SK-N-SH (cell line): Measurements from ENCODE around the gene TOR1A. TPM values are rescaled to one million over a fixed set of nuclear protein-coding genes. Genes with fewer than 3 reads are reported as not detected.

Experiments used
- CTCF ChIA-PET: fragments of 300-600, 350-600 bp; formaldehyde crosslinking; extraction: SDS; loops from one replicate; lab custom pipeline; 2021; lab: Yijun Ruan, JAX
- POLR2A ChIA-PET: fragments of 350-600 bp; sonication (Branson Sonifier 250); formaldehyde crosslinking; extraction: SDS; loops from one replicate; lab custom pipeline; 2020; ENCODE audit warnings: antibody characterized with exemption, inconsistent platforms; lab: Yijun Ruan, JAX
- DNase-seq: peaks from one replicate; pipeline ENCODE4 v3.0.0; 2012
- H2AFZ ChIP-seq: fragments of 200-600 bp; sonication (generic); 2 replicates; pipeline ENCODE4 v1.8.1; 2016; ENCODE audit warnings: antibody characterized with exemption, mild to moderate bottlenecking, low read depth
- H3F3A ChIP-seq: fragments of 200-600 bp; sonication (generic); replicated peaks from 2 replicates; pipeline ENCODE3; 2016; ENCODE audit warnings: antibody characterized with exemption, mild to moderate bottlenecking; ENCODE audit not compliant: insufficient read depth
- H3K27ac ChIP-seq, 2 experiments: fragments of 200-500 bp in 1 of 2; fragments of 200-600 bp in 1 of 2; sonication (Bioruptor generic) in 1 of 2; sonication (generic), shearing (Covaris generic) in 1 of 2; 2 replicates each; pipeline versions ENCODE4 v1.5.1 to v1.6.1; 2014 to 2016; ENCODE audit warnings: low read depth in 2 of 2, inconsistent platforms in 1 of 2, low read length in 1 of 2, mild to moderate bottlenecking in 1 of 2, mixed read lengths in 1 of 2
- H3K27me3 ChIP-seq: fragments of 200-600 bp; sonication (generic), shearing (Covaris generic); 2 replicates; pipeline ENCODE4 v1.6.1; 2016; ENCODE audit warnings: mixed run types; ENCODE audit not compliant: insufficient read depth
- H3K36me3 ChIP-seq, 2 experiments: fragments of 200-500 bp in 1 of 2; fragments of 200-600 bp in 1 of 2; sonication (Bioruptor generic) in 1 of 2; sonication (generic) in 1 of 2; replicated peaks in 1 of 2; 2 replicates each; pipeline versions ENCODE3 to v1.5.1; 2014 to 2016; ENCODE audit warnings: low read length in 1 of 2, mild to moderate bottlenecking in 1 of 2; ENCODE audit not compliant: insufficient read depth in 2 of 2, control insufficient read depth in 1 of 2
- H3K4me1 ChIP-seq, 2 experiments: fragments of 200-500 bp in 1 of 2; fragments of 200-600 bp in 1 of 2; sonication (Bioruptor generic) in 1 of 2; sonication (generic), shearing (Covaris generic) in 1 of 2; 2 replicates each; pipeline versions ENCODE4 v1.5.1 to v1.6.1; 2014 to 2016; ENCODE audit warnings: low read depth in 1 of 2, low read length in 1 of 2, mixed run types in 1 of 2; ENCODE audit not compliant: insufficient read depth in 2 of 2, control insufficient read depth in 1 of 2
- H3K4me2 ChIP-seq: fragments of 200-600 bp; sonication (generic), shearing (Covaris generic); 2 replicates; pipeline ENCODE4 v1.6.1; 2017; ENCODE audit warnings: mixed run types
- H3K4me3 ChIP-seq, 2 experiments: fragments of 200-500 bp in 1 of 2; fragments of 200-600 bp in 1 of 2; sonication (Bioruptor generic) in 1 of 2; sonication (generic), shearing (Covaris generic) in 1 of 2; 2 replicates each; pipeline versions ENCODE4 v1.5.1 to v1.8.1; 2014 to 2016; ENCODE audit warnings: low read depth in 2 of 2, inconsistent platforms in 1 of 2, low read length in 1 of 2, mild to moderate bottlenecking in 1 of 2, mixed read lengths in 1 of 2, moderate library complexity in 1 of 2
- H3K79me2 ChIP-seq: fragments of 200-600 bp; sonication (generic); 2 replicates; pipeline ENCODE4 v1.8.1; 2017; ENCODE audit warnings: mild to moderate bottlenecking; ENCODE audit not compliant: insufficient read depth
- H3K9ac ChIP-seq: fragments of 200-600 bp; sonication (generic); 2 replicates; pipeline ENCODE4 v1.6.1; 2017; ENCODE audit warnings: mixed run types
- H3K9me2 ChIP-seq: fragments of 200-600 bp; sonication (generic); 2 replicates; pipeline ENCODE4 v1.6.1; 2017; ENCODE audit warnings: mixed run types
- H3K9me3 ChIP-seq: fragments of 200-600 bp; sonication (generic); 2 replicates; pipeline ENCODE4 v1.6.1; 2017; ENCODE audit warnings: mixed run types, mild to moderate bottlenecking, moderate library complexity
- H4K20me1 ChIP-seq: fragments of 200-600 bp; sonication (generic); 2 replicates; pipeline ENCODE4 v1.6.1; 2017; ENCODE audit warnings: mild to moderate bottlenecking, mixed run types; ENCODE audit not compliant: insufficient read depth
- CHD2 ChIP-seq: fragments of 150-350 bp; IDR thresholded peaks from 2 replicates; pipeline ENCODE4 v1.6.1; 2018; ENCODE audit warnings: low read length; ENCODE audit not compliant: partially characterized antibody
- CTCF ChIP-seq: fragments of 200-600 bp; sonication (generic); IDR thresholded peaks from 2 replicates; pipeline ENCODE4 v1.6.1; 2017; ENCODE audit warnings: antibody characterized with exemption, mild to moderate bottlenecking, moderate library complexity
- ELF1 ChIP-seq: IDR thresholded peaks from 2 replicates; pipeline ENCODE4 v1.4.0; 2012
- EP300 ChIP-seq, 2 experiments: IDR thresholded peaks; 2 replicates each; pipeline versions ENCODE4 v1.4.0 to v1.6.1; 2012; ENCODE audit warnings: borderline replicate concordance in 1 of 2, low read depth in 1 of 2, low read length in 1 of 2
- EZH2phosphoT487 ChIP-seq: fragments of 200-600 bp; sonication (generic); IDR thresholded peaks from 2 replicates; pipeline ENCODE4 v1.6.1; 2017; ENCODE audit warnings: low read depth, mixed run types, mild to moderate bottlenecking, antibody characterized with exemption, moderate library complexity, borderline replicate concordance
- FOSL2 ChIP-seq: IDR thresholded peaks from 2 replicates; pipeline ENCODE4 v1.4.0; 2012; ENCODE audit warnings: low read depth, mild to moderate bottlenecking, moderate library complexity, borderline replicate concordance
- FOXJ3 ChIP-seq: sonication (generic); formaldehyde crosslinking; IDR thresholded peaks from 2 replicates; pipeline ENCODE4 v1.5.1; 2020; ENCODE audit warnings: mild to moderate bottlenecking, missing genetic modification reagents
- FOXM1 ChIP-seq: IDR thresholded peaks from 2 replicates; pipeline ENCODE4 v1.4.0; 2012; ENCODE audit warnings: low read depth, mild to moderate bottlenecking
- GABPA ChIP-seq: IDR thresholded peaks from 2 replicates; pipeline ENCODE4 v1.4.0; 2012; ENCODE audit warnings: low read depth, mild to moderate bottlenecking
- GATA2 ChIP-seq: sonication (generic); formaldehyde crosslinking; IDR thresholded peaks from 2 replicates; pipeline ENCODE4 v1.5.0; 2020; ENCODE audit warnings: mild to moderate bottlenecking, missing genetic modification reagents
- IRF3 ChIP-seq: fragments of 150-350 bp; IDR thresholded peaks from 2 replicates; pipeline ENCODE4 v1.6.1; 2016; ENCODE audit warnings: mild to moderate bottlenecking, low read depth, low read length
- NRF1 ChIP-seq: IDR thresholded peaks from 2 replicates; pipeline ENCODE4 v1.6.1; 2012; ENCODE audit warnings: low read depth, mild to moderate bottlenecking, low read length
- RAD21 ChIP-seq: IDR thresholded peaks from 2 replicates; pipeline ENCODE4 v1.6.1; 2012; ENCODE audit warnings: mild to moderate bottlenecking, low read length
- RXRA ChIP-seq: IDR thresholded peaks from 2 replicates; pipeline ENCODE4 v1.4.0; 2012; ENCODE audit warnings: low read depth, mild to moderate bottlenecking, borderline replicate concordance
- SIN3A ChIP-seq: IDR thresholded peaks from 2 replicates; pipeline ENCODE4 v1.6.1; 2012; ENCODE audit warnings: low read depth, mild to moderate bottlenecking, low read length, moderate library complexity, borderline replicate concordance
- TAF1 ChIP-seq: IDR thresholded peaks from 2 replicates; pipeline ENCODE4 v1.6.1; 2012; ENCODE audit warnings: low read depth, mild to moderate bottlenecking, low read length, moderate library complexity, borderline replicate concordance
- TCF12 ChIP-seq: IDR thresholded peaks from 2 replicates; pipeline ENCODE4 v1.4.0; 2012
- TEAD4 ChIP-seq: IDR thresholded peaks from 2 replicates; pipeline ENCODE4 v1.4.0; 2012; ENCODE audit warnings: mild to moderate bottlenecking, borderline replicate concordance; ENCODE audit not compliant: insufficient read depth
- WGBS: methylation state at CpG from one replicate; pipeline ENCODE4 v1.1.6; 2017; ENCODE audit warnings: low lambda C conversion rate; 5-methylcytosine and 5-hydroxymethylcytosine counted together
- polyA plus RNA-seq, 3 experiments: library from polyadenylated mRNA; depleted of rRNA; stranded (reverse); fragments of >200 nt; gene quantifications; 2 replicates each; pipeline ENCODE4 v1.2.3, GENCODE V29; 2012

The TOR1A gene
- polyA plus RNA-seq, 1 of the 3 experiments (the other 2 are of a cell fraction), result 85.3 TPM

GRCh38 chr9:129860653-129861446 lies 36.9 kb upstream of the TOR1A start:
- POLR2A ChIA-PET, result interaction anchor here (0.9 kb wide), 1 partner anchor 8 kb away, joined by 3 read pairs; no protein-coding TSS in a partner anchor
- TF ChIP-seq CHD2, result no peak
- no peak for TF ChIP-seq IRF3
- TF ChIP-seq EP300 (IDR thresholded peaks at IDR 0.05; ENCODE audit: borderline replicate concordance in 1 of 2, low read depth in 1 of 2, low read length in 1 of 2), result no peak
- TF ChIP-seq FOSL2, result no peak
- no peak for TF ChIP-seq NRF1
- TF ChIP-seq ELF1, result no peak
- TF ChIP-seq GABPA, result no peak
- no peak for TF ChIP-seq TAF1
- no peak for TF ChIP-seq SIN3A
- TF ChIP-seq CTCF, result no peak
- no peak for TF ChIP-seq TEAD4
- TF ChIP-seq TCF12, result no peak
- TF ChIP-seq RAD21, result no peak
- TF ChIP-seq RXRA, result no peak
- TF ChIP-seq EZH2phosphoT487, result no peak
- TF ChIP-seq FOXJ3 (CRISPR knock-in tag), result no peak
- TF ChIP-seq GATA2, result no peak
- no peak for TF ChIP-seq FOXM1
- peaks cover 0 to 13% of the 10 kb centered on the region in 2 experiments; a peak in 1 of 4 replicates for H3K4me1 ChIP-seq
- no peak overlapping the region for H3K27ac ChIP-seq
- no peak for DNase-seq
- H2AFZ ChIP-seq, result no peak overlapping the region
- no peaks in the 10 kb centered on the region for H3K9me3 ChIP-seq
- CTCF ChIA-PET, result no interaction called here
- 91% methylated on average over 7 of the region's 11 CpGs for WGBS
- no peak overlapping the region for H3K9ac ChIP-seq
- no peak overlapping the region for H3K4me3 ChIP-seq
- no peaks in the 10 kb centered on the region for H3K27me3 ChIP-seq
- H3K79me2 ChIP-seq, result no peaks in the 10 kb centered on the region
- H3K4me2 ChIP-seq, result no peak overlapping the region
- H3K9me2 ChIP-seq, result no peaks in the 10 kb centered on the region
- H4K20me1 ChIP-seq, result no peaks in the 10 kb centered on the region
- H3K36me3 ChIP-seq, result peaks cover 5 to 34% of the 10 kb centered on the region in 2 experiments
- no peaks in the 10 kb centered on the region for H3F3A ChIP-seq
